Thyroid gland (tissue), 4 donors: ENCODE measurements around the gene PSMG3.

ENCODE experiments used
- POLR2A ChIP-seq, 2 donors: fragments of 450-650 bp; IDR thresholded peaks; one replicate each; pipeline ENCODE4 v1.6.1; 2017; ENCODE audit warnings: antibody characterized with exemption in 2 of 2, mild to moderate bottlenecking in 2 of 2, moderate library complexity in 1 of 2
- TF ChIP-seq, protein P1 (sequence below), 6 experiments: fragments of 200-600 bp in 3 of 6; fragments of 450-650 bp in 3 of 6; sonication (generic) in 3 of 6; IDR thresholded peaks; one replicate each; pipeline ENCODE4 v1.5.1; 2016 to 2019; ENCODE audit warnings: antibody characterized with exemption in 6 of 6, mild to moderate bottlenecking in 2 of 6, inconsistent platforms in 1 of 6, moderate library complexity in 1 of 6

DNA sequence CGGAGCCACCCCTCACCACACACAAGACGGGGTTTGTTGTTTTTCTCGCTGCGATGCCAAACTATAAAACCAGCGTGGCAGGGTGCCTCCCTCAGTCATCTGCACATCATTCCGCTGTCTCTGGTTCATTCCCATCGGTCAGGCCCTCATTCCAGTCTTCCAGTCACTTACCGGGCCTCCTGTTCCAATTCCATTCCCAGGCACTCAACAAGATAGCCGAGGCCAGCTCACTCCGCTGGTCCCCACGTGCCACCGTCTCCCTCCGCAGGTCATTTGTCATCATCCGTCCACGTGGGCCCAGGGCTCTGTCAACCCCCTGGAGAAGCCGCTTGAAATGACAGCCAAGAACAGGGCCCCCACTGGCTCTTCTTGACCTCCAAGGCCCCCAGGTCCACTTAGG lies 7.7 kb downstream of the PSMG3 start:
- TF ChIP-seq, protein P1, sequence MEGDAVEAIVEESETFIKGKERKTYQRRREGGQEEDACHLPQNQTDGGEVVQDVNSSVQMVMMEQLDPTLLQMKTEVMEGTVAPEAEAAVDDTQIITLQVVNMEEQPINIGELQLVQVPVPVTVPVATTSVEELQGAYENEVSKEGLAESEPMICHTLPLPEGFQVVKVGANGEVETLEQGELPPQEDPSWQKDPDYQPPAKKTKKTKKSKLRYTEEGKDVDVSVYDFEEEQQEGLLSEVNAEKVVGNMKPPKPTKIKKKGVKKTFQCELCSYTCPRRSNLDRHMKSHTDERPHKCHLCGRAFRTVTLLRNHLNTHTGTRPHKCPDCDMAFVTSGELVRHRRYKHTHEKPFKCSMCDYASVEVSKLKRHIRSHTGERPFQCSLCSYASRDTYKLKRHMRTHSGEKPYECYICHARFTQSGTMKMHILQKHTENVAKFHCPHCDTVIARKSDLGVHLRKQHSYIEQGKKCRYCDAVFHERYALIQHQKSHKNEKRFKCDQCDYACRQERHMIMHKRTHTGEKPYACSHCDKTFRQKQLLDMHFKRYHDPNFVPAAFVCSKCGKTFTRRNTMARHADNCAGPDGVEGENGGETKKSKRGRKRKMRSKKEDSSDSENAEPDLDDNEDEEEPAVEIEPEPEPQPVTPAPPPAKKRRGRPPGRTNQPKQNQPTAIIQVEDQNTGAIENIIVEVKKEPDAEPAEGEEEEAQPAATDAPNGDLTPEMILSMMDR (IDR thresholded peaks at IDR 0.05): no peak
- no peak for TF ChIP-seq POLR2A (IDR thresholded peaks at IDR 0.05)
